Hepatocyte (in vitro differentiated cells): ENCODE measurements around the gene NRXN2. TPM values are rescaled to one million over a fixed set of nuclear protein-coding genes. Genes with fewer than 3 reads are reported as not detected.

Experiments used
- DNase-seq: peaks from one replicate; pipeline ENCODE4 v3.0.0-alpha.2; 2016; ENCODE audit warnings: low spot score
- H2AFZ ChIP-seq: fragments of 200-600 bp; sonication (generic); 2 replicates; pipeline ENCODE4 v1.6.0; 2016; ENCODE audit warnings: antibody characterized with exemption, mild to moderate bottlenecking
- H3K27ac ChIP-seq: fragments of 200-600 bp; sonication (generic); 2 replicates; pipeline ENCODE4 v1.5.1; 2016; ENCODE audit warnings: mild to moderate bottlenecking
- H3K27me3 ChIP-seq: fragments of 200-600 bp; sonication (generic); 2 replicates; pipeline ENCODE4 v1.6.1; 2016
- H3K36me3 ChIP-seq: fragments of 200-600 bp; sonication (generic); replicated peaks from 2 replicates; pipeline ENCODE4 v1.5.1; 2016; ENCODE audit warnings: low read depth; ENCODE audit not compliant: insufficient read depth
- H3K4me1 ChIP-seq: fragments of 200-600 bp; sonication (generic); 2 replicates; pipeline ENCODE4 v1.5.1; 2016; ENCODE audit warnings: mild to moderate bottlenecking, moderate library complexity; ENCODE audit not compliant: insufficient read depth
- H3K4me2 ChIP-seq: fragments of 200-600 bp; sonication (generic); 2 replicates; pipeline ENCODE4 v1.6.0; 2016
- H3K4me3 ChIP-seq: fragments of 200-600 bp; sonication (generic); 2 replicates; pipeline ENCODE4 v1.5.1; 2016; ENCODE audit warnings: mild to moderate bottlenecking
- H3K79me2 ChIP-seq: fragments of 200-600 bp; sonication (generic); 2 replicates; pipeline ENCODE4 v1.6.0; 2017; ENCODE audit warnings: mild to moderate bottlenecking
- H3K9me2 ChIP-seq: fragments of 200-600 bp; sonication (generic); replicated peaks from 2 replicates; pipeline ENCODE4 v1.6.0; 2017; ENCODE audit warnings: mild to moderate bottlenecking; ENCODE audit not compliant: insufficient read depth
- H3K9me3 ChIP-seq: fragments of 200-600 bp; sonication (generic); 2 replicates; pipeline ENCODE4 v1.5.1; 2016; ENCODE audit warnings: low read depth, mild to moderate bottlenecking
- H4K20me1 ChIP-seq: fragments of 200-600 bp; sonication (generic); 2 replicates; pipeline ENCODE4 v1.6.0; 2016; ENCODE audit warnings: mild to moderate bottlenecking; ENCODE audit not compliant: insufficient read depth, poor library complexity, severe bottlenecking
- CTCF ChIP-seq: fragments of 200-600 bp; sonication (generic); IDR thresholded peaks from 2 replicates; pipeline ENCODE4 v1.5.1; 2016; ENCODE audit warnings: antibody characterized with exemption, mild to moderate bottlenecking; ENCODE audit not compliant: poor library complexity
- EZH2 ChIP-seq: fragments of 200-600 bp; sonication (generic); IDR thresholded peaks from 2 replicates; pipeline ENCODE4 v1.6.1; 2016; ENCODE audit warnings: antibody characterized with exemption, mild to moderate bottlenecking, borderline replicate concordance
- EZH2phosphoT487 ChIP-seq: fragments of 200-600 bp; sonication (generic); IDR thresholded peaks from one replicate; pipeline ENCODE4 v1.6.1; 2018; ENCODE audit warnings: antibody characterized with exemption, mild to moderate bottlenecking, low read depth, moderate library complexity; ENCODE audit not compliant: unreplicated experiment, severe bottlenecking
- WGBS: methylation state at CpG from one replicate; pipeline ENCODE4 v1.1.6; 2016; ENCODE audit warnings: low lambda C conversion rate; ENCODE audit errors: missing lambda C conversion rate; 5-methylcytosine and 5-hydroxymethylcytosine counted together
- polyA plus RNA-seq: library from polyadenylated mRNA; unstranded; fragments of >200 nt; fragmentation: Nextera tagmentation; extraction: Ambion mirVana; gene quantifications from 2 replicates; pipeline ENCODE4 v1.2.1, GENCODE V29; 2016
- total RNA-seq: library from RNA; depleted of rRNA; stranded (reverse); fragments of >200 nt; gene quantifications from 2 replicates; pipeline ENCODE4 v1.2.3, GENCODE V29; 2014

The NRXN2 gene
- total and polyA plus RNA-seq, 2 experiments from 2014 or later = 0.83 to 1.7 TPM

GRCh38 chr11:64661146-64661545, 61.9 kb downstream of the NRXN2 start:
- H3K27me3 ChIP-seq = no peaks in the 10 kb centered on the region
- H3K4me2 ChIP-seq = no peak overlapping the region
- H3K9me3 ChIP-seq = no peaks in the 10 kb centered on the region
- peak overlapping the region; percentile 45 for H2AFZ ChIP-seq
- no peaks in the 10 kb centered on the region for H3K9me2 ChIP-seq
- H3K36me3 ChIP-seq = no peaks in the 10 kb centered on the region
- H4K20me1 ChIP-seq = no peaks in the 10 kb centered on the region
- no peak overlapping the region for H3K4me3 ChIP-seq
- no peaks in the 10 kb centered on the region for H3K4me1 ChIP-seq
- peak overlapping the region; percentile 60 for H3K27ac ChIP-seq
- WGBS = 41% methylated on average over 6 of the region's 6 CpGs
- H3K79me2 ChIP-seq = no peaks in the 10 kb centered on the region
- TF ChIP-seq EZH2phosphoT487 = no peak
- TF ChIP-seq CTCF = no peak
- no peak for TF ChIP-seq EZH2
- DNase-seq = peak; percentile 42

- peak overlapping the region; percentile 59 for H3K27ac ChIP-seq
- no peaks in the 10 kb centered on the region for H3K9me2 ChIP-seq
- H3K27me3 ChIP-seq = no peaks in the 10 kb centered on the region
- no peaks in the 10 kb centered on the region for H3K9me3 ChIP-seq
- 95% methylated on average over 19 of the region's 19 CpGs for WGBS
- H3K4me3 ChIP-seq = no peak overlapping the region
- H3K4me2 ChIP-seq = no peak overlapping the region
- H3K79me2 ChIP-seq = no peaks in the 10 kb centered on the region
- no peak for DNase-seq
- no peaks in the 10 kb centered on the region for H4K20me1 ChIP-seq
- H3K36me3 ChIP-seq = no peaks in the 10 kb centered on the region
- H3K4me1 ChIP-seq = no peaks in the 10 kb centered on the region
- no peak overlapping the region for H2AFZ ChIP-seq
- TF ChIP-seq EZH2 = no peak
- TF ChIP-seq CTCF = no peak
- TF ChIP-seq EZH2phosphoT487 = no peak
Observed at GRCh38 chr11:64660706-64661105, 62.3 kb downstream of the NRXN2 start.

GRCh38 chr11:64660205-64660604, 62.8 kb downstream of the NRXN2 start:
- no peak overlapping the region for H3K4me2 ChIP-seq
- no peak for DNase-seq
- no peaks in the 10 kb centered on the region for H3K27me3 ChIP-seq
- H3K9me3 ChIP-seq = no peaks in the 10 kb centered on the region
- no peaks in the 10 kb centered on the region for H3K4me1 ChIP-seq
- H3K9me2 ChIP-seq = no peaks in the 10 kb centered on the region
- no peak for TF ChIP-seq EZH2
- no peak for TF ChIP-seq CTCF
- no peak for TF ChIP-seq EZH2phosphoT487
- no peak overlapping the region for H3K27ac ChIP-seq
- no peaks in the 10 kb centered on the region for H4K20me1 ChIP-seq
- no peaks in the 10 kb centered on the region for H3K36me3 ChIP-seq
- no peak overlapping the region for H3K4me3 ChIP-seq
- H3K79me2 ChIP-seq = no peaks in the 10 kb centered on the region
- no peak overlapping the region for H2AFZ ChIP-seq
- 96% methylated on average over 10 of the region's 10 CpGs for WGBS
